ENCODE measurements around the gene LMO2.

DNA sequence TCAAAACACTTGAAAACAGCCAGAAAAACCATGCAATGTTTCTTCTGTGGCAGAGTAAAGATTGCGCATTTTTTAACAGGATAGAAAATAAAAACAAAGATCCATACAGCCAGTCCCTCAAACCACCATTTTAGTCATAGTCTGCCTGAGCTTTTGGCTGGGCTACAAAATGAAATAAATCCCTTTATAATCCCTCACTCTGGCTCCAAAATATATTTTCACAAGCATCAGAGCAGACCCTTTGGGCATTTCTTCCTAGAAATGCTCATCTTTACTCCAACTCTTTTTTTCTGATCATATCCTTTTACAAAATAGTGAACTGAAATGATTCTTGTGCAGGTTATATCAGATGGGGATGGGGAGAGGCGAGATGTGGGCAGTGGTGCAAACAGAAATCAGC, 31.8 kb upstream of the LMO2 start:
- TF ChIP-seq CTCF (IDR thresholded peaks at IDR 0.05) (no peak), POLR2A (IDR thresholded peaks at IDR 0.05) (no peak)
